GM12865 (cell line): Measurements from ENCODE around the gene ABHD16B.

Experiments used
- DNase-seq: peaks from one replicate; pipeline ENCODE4 v3.0.0; 2010; ENCODE audit warnings: low read depth
- H3K4me3 ChIP-seq: 2 replicates; pipeline ENCODE4 v1.5.1; 2011; ENCODE audit warnings: mild to moderate bottlenecking, low read depth, low read length, control low read depth
- TF ChIP-seq, protein P1 (sequence below): IDR thresholded peaks from 2 replicates; pipeline ENCODE4 v1.5.1; 2011; ENCODE audit warnings: low read length, control low read depth, low read depth, inconsistent platforms; ENCODE audit not compliant: insufficient read depth; ENCODE audit errors: missing control alignments

Gene ABHD16B

DNA sequence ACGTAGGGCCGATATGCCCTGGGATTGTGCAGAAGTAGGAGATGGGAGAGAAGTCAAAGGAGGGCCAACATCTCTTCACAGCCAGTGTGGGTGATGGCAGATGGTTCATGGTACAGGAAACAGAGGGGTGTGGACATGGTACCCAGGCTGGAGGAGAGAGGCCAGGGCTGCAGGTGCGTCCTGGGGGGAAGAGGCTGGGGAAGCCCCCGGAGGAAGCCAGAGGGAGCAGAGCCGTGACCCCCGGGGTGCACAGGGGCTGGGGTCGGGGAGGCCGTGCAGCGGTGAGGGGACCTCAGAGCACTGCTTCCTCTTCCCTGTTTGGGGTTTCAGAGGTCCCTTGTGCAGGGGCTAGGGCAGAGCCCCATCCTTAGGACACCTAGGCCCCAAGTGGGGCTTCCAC is 19.0 kb upstream of the ABHD16B start:
- DNase-seq, result no peak
- TF ChIP-seq, protein P1, sequence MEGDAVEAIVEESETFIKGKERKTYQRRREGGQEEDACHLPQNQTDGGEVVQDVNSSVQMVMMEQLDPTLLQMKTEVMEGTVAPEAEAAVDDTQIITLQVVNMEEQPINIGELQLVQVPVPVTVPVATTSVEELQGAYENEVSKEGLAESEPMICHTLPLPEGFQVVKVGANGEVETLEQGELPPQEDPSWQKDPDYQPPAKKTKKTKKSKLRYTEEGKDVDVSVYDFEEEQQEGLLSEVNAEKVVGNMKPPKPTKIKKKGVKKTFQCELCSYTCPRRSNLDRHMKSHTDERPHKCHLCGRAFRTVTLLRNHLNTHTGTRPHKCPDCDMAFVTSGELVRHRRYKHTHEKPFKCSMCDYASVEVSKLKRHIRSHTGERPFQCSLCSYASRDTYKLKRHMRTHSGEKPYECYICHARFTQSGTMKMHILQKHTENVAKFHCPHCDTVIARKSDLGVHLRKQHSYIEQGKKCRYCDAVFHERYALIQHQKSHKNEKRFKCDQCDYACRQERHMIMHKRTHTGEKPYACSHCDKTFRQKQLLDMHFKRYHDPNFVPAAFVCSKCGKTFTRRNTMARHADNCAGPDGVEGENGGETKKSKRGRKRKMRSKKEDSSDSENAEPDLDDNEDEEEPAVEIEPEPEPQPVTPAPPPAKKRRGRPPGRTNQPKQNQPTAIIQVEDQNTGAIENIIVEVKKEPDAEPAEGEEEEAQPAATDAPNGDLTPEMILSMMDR, result no peak
- no peak overlapping the region for H3K4me3 ChIP-seq

DNA sequence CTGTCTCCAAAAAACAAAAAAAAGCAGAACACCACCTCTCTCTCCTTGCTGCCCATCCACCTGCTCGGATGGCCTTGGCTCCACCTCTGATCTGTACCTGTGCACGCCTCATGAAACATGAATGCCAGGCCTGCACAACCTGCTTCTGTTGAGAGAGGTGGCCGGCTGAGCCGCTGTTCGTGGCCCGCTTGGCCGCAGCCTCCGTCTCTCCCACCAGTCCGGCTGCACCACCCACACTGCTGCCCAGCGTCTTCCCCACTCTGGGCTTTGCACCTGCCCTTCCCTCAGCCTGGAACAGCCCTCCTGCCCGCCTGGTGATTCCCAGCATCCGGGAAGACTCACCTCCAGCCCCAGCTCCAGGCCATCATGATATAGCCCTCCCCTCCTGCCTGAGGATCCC is 18.1 kb upstream of the ABHD16B start:
- H3K4me3 ChIP-seq, result no peak overlapping the region
- no peak for DNase-seq
- TF ChIP-seq, protein P1, result no peak

DNA sequence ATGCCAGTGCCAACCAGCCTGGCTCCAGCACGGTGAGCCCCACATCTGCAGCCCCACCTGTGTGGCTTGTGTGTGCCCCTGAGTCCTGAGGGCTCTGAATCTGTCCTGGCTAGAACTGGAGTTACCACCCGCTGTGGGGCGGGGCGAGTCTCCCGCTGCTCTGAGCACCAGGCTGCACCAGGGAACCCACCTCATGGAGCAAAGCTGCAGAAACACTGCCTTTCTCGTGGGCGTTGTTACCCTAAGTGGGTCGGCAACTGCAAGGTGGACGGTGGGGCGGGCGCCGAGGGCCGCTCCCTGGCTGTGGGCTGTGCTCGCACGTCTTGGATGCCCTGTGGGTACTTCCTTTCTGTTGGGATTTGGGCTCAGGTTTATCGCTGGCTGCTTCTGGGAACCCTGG is 17.5 kb upstream of the ABHD16B start:
- no peak for DNase-seq
- TF ChIP-seq, protein P1, result no peak
- H3K4me3 ChIP-seq, result no peak overlapping the region

DNA sequence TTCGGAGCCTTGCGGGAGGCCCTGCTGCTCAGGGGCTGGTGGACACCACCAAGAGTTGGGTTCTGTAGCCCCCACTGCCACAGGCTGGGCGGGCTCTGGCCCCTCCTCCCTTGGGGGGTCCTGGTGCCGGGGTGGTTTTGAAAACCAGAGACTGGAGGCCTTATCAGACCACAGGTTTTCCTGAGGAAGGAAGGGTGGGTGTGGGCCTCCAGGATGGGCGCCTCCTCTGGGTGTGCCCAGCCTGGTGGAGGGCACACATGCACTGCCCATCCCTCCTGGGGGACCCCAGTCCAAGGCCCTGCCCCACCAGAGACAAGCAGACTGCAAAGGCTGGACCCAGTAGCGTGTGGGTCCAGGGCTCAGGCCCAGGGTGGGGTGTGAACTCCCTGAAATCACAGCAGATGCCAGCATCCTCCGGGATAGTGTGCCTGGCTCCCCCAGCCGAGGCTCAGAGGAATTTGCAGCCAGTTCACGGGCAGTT is 16.7 kb upstream of the ABHD16B start:
- TF ChIP-seq, protein P1, result no peak
- no peak overlapping the region for H3K4me3 ChIP-seq
- DNase-seq, result no peak

DNA sequence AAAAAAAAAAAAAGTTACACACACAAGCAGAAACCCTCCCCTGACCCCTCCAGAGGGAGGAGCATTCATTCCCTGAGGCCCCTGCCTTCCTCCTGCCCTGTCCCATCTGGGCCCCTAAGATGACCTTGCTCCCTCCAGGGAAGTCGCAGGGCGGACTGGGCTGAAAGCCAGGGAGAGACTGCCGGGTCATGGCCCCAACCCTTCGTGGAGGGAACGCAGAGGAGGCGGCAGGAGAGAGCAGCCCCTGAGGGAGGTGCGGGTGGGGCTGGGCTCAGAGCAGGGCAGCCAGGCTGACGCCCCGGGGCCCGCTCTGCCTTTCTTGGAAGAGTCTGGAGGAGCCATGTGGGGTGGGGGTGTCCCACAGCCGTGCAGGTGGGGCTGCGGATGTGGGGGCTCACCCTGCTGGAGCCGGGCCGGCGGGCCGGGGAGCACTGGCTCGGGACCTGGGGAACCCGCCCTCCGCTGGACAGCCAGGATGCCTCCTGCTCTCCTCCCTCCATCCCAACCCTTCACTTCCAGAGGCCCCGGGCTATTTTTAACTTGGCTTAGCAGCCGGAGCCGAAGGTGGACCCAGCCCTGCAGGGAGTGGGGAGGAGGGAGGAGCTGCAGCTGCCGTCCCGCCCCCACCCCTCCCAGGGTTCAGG is 15.0 kb upstream of the ABHD16B start:
- no peak for DNase-seq

DNA sequence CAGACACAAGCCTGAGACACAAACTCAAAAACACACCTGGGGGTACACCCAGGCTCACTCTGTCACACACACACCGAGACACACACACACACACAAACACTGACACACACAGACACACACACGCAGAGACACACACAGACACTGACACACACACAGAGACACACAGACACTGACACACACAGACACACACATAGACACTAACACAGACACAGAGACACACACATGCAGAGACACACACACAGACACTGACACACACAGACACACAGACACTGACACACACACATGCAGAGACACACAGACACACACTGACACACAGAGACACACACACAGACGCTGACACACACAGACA is 14.4 kb upstream of the ABHD16B start:
- TF ChIP-seq, protein P1, result no peak
- no peak overlapping the region for H3K4me3 ChIP-seq

More for the DNA sequence above, 15.0 kb upstream of the ABHD16B start:
- TF ChIP-seq, protein P1, result no peak
- H3K4me3 ChIP-seq, result no peak overlapping the region

More for the DNA sequence above, 14.4 kb upstream of the ABHD16B start:
- no peak for DNase-seq
